Smooth muscle cell (in vitro differentiated cells): Measurements from ENCODE around the gene ZNF181. TPM values are rescaled to one million over a fixed set of nuclear protein-coding genes. Genes with fewer than 3 reads are reported as not detected.

ENCODE experiments used
- DNase-seq: peaks from one replicate; lab custom pipeline; 2025; ENCODE audit not compliant: unreplicated experiment; lab: John Stamatoyannopoulos, UW
- H2AFZ ChIP-seq: fragments of 200-600 bp; sonication (generic); 2 replicates; pipeline ENCODE4 v1.6.0; 2016; ENCODE audit warnings: antibody characterized with exemption, low read depth, mild to moderate bottlenecking
- H3F3A ChIP-seq: fragments of 200-600 bp; sonication (generic); 2 replicates; pipeline ENCODE4 v1.6.0; 2017; ENCODE audit warnings: antibody characterized with exemption, low read depth
- H3K27ac ChIP-seq: fragments of 200-600 bp; sonication (generic); 2 replicates; pipeline ENCODE4 v1.5.1; 2016; ENCODE audit warnings: low read depth, mild to moderate bottlenecking
- H3K27me3 ChIP-seq: fragments of 200-600 bp; sonication (generic); 2 replicates; pipeline ENCODE4 v1.6.1; 2016; ENCODE audit warnings: low read depth, mild to moderate bottlenecking
- H3K36me3 ChIP-seq: fragments of 200-600 bp; sonication (generic); 2 replicates; pipeline ENCODE4 v1.5.1; 2016; ENCODE audit warnings: low read depth
- H3K4me1 ChIP-seq: fragments of 200-600 bp; sonication (generic); 2 replicates; pipeline ENCODE4 v1.5.1; 2016; ENCODE audit warnings: low read depth
- H3K4me2 ChIP-seq: fragments of 200-600 bp; sonication (generic); 2 replicates; pipeline ENCODE4 v1.6.0; 2016; ENCODE audit warnings: mild to moderate bottlenecking
- H3K4me3 ChIP-seq: fragments of 200-600 bp; sonication (generic); 2 replicates; pipeline ENCODE4 v1.5.1; 2016; ENCODE audit warnings: mild to moderate bottlenecking
- H3K79me2 ChIP-seq: fragments of 200-600 bp; sonication (generic); 2 replicates; pipeline ENCODE4 v1.6.0; 2016; ENCODE audit warnings: low read depth, mild to moderate bottlenecking
- H3K9ac ChIP-seq: fragments of 200-600 bp; sonication (generic); 2 replicates; pipeline ENCODE4 v1.6.0; 2016; ENCODE audit warnings: low read depth
- H3K9me3 ChIP-seq: fragments of 200-600 bp; sonication (generic); replicated peaks from 2 replicates; pipeline ENCODE4 v1.5.1; 2016; ENCODE audit warnings: low read depth
- H4K20me1 ChIP-seq: fragments of 200-600 bp; sonication (generic); 2 replicates; pipeline ENCODE4 v1.6.0; 2016; ENCODE audit warnings: low read depth
- WGBS: methylation state at CpG from one replicate; pipeline ENCODE4 v1.1.7; 2016; ENCODE audit warnings: low lambda C conversion rate; 5-methylcytosine and 5-hydroxymethylcytosine counted together
- polyA plus RNA-seq: library from polyadenylated mRNA; unstranded; fragments of >200 nt; fragmentation: Nextera tagmentation; extraction: Ambion mirVana; gene quantifications from 2 replicates; pipeline ENCODE4 v1.2.1, GENCODE V29; 2016
- total RNA-seq: library from RNA; depleted of rRNA; stranded (reverse); fragments of >200 nt; gene quantifications from 2 replicates; pipeline ENCODE4 v1.2.3, GENCODE V29; 2014
- TF ChIP-seq, protein P1 (sequence below): fragments of 200-600 bp; sonication (generic); IDR thresholded peaks from 2 replicates; pipeline ENCODE4 v1.5.1; 2017; ENCODE audit warnings: borderline replicate concordance, mild to moderate bottlenecking, antibody characterized with exemption; ENCODE audit not compliant: insufficient read depth, poor library complexity, severe bottlenecking

ZNF181 gene
- total and polyA plus RNA-seq, 2 experiments from 2014 or later, result 4.1 to 9.7 TPM

DNA sequence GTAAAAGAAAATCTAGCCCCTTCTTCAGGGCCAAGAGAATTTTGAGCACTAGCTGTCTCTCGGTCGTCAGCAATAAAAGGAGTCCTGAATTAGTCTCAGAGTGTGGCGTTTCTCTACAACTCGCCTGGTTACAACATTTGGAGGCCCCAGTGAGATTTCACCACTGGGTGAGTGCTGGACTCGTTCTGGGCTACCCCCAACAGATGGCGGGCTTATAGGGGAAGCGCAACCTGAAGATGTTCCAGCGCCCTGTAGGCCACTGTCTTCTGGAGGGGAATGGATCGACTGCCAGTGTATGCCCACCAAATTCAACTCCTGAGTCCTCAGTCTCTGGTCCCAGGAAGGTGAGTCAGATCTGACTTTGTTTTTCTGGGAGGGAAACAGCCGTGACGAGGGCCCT is 11.7 kb upstream of the ZNF181 start:
- Histone ChIP-seq H3F3A (no peaks in the 10 kb centered on the region), H3K4me2 (no peak overlapping the region), H2AFZ (no peak overlapping the region), H3K4me1 (no peaks in the 10 kb centered on the region), H3K79me2 (no peaks in the 10 kb centered on the region), H3K9me3 (no peaks in the 10 kb centered on the region), H3K9ac (no peak overlapping the region), H4K20me1 (no peaks in the 10 kb centered on the region), H3K36me3 (no peaks in the 10 kb centered on the region), H3K27me3 (no peaks in the 10 kb centered on the region), H3K27ac (no peak overlapping the region), H3K4me3 (no peak overlapping the region)
- WGBS, result 74% methylated on average over 11 of the region's 11 CpGs
- TF ChIP-seq, protein P1, sequence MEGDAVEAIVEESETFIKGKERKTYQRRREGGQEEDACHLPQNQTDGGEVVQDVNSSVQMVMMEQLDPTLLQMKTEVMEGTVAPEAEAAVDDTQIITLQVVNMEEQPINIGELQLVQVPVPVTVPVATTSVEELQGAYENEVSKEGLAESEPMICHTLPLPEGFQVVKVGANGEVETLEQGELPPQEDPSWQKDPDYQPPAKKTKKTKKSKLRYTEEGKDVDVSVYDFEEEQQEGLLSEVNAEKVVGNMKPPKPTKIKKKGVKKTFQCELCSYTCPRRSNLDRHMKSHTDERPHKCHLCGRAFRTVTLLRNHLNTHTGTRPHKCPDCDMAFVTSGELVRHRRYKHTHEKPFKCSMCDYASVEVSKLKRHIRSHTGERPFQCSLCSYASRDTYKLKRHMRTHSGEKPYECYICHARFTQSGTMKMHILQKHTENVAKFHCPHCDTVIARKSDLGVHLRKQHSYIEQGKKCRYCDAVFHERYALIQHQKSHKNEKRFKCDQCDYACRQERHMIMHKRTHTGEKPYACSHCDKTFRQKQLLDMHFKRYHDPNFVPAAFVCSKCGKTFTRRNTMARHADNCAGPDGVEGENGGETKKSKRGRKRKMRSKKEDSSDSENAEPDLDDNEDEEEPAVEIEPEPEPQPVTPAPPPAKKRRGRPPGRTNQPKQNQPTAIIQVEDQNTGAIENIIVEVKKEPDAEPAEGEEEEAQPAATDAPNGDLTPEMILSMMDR, result no peak
- DNase-seq, result no peak

DNA sequence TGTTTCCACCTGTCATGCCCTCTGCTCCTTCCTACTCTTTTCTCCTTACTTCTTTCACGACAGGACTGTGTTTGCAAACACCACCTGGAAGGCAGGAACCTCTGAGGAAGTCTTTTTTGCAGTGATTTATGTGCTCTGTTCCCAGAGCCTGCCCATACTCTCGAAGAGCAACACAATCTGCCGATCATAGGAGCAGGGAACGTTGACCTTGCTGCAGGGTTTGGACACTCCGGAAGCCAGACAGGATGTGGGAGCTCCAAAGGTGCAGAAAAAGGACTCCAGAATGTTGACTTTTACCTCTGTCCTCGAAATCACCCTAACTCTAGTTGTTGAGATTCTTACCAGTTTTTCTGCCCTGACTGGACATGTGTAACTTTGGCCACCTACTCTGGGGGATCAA is 8.6 kb upstream of the ZNF181 start:
- Histone ChIP-seq H3K27ac (no peak overlapping the region), H4K20me1 (no peaks in the 10 kb centered on the region), H3K4me2 (no peak overlapping the region), H3K4me1 (no peaks in the 10 kb centered on the region), H3K9me3 (no peaks in the 10 kb centered on the region), H3F3A (no peaks in the 10 kb centered on the region), H3K36me3 (no peaks in the 10 kb centered on the region), H3K4me3 (no peak overlapping the region), H3K27me3 (no peaks in the 10 kb centered on the region), H2AFZ (no peak overlapping the region), H3K9ac (no peak overlapping the region), H3K79me2 (no peaks in the 10 kb centered on the region)
- no peak for DNase-seq
- TF ChIP-seq, protein P1, result no peak
- WGBS, result 68% methylated on average over 6 of the region's 6 CpGs

DNA sequence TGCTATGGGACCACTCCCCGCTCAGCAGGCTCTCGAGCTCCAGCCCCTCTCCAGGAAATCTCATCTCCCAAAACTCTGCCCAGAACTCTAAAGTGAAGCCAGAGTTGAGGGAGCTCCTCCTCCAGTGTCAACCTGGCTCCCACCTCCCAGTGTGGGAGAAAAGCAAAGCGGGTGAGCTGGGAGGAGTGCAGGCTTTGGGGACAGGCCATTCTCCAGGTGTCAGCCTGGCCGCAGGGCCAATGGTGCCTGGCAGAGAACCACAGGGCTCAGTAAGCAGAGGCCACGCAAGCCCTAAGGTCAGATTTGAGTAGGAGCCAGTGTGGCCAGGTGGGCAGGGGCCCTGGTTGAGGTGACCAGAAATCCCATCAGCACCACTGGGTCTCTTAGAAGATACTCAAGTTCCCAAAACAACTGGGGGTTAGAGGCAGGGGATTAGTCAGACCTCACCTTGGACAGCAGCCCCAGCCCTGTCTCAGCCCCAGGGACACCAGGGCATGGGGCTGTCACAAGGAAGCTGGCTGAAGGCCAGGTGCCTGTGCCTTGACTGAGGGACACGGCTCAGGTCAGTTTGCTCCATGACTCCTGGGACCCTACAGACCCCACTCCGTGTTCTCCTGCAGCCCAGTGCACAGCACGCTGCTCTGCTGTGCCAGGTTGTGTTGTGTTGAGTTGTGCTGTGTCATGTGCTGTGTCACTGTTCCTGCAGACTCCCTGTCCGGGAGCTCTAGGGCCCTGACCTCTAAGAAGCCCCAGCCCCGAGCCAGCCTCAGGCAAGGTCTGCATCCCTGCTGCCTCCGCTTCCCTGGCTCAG is 2.8 kb upstream of the ZNF181 start:
- peaks cover 4% of the 10 kb centered on the region for H3K79me2 ChIP-seq
- no peak for DNase-seq
- no peaks in the 10 kb centered on the region for H3K27me3 ChIP-seq
- H2AFZ ChIP-seq, result no peak overlapping the region
- peaks cover 5% of the 10 kb centered on the region for H3F3A ChIP-seq
- no peak overlapping the region for H3K4me2 ChIP-seq
- 93% methylated on average over 11 of the region's 11 CpGs for WGBS
- H3K27ac ChIP-seq, result no peak overlapping the region
- TF ChIP-seq, protein P1, result no peak
- H3K9ac ChIP-seq, result no peak overlapping the region
- no peak overlapping the region for H3K4me3 ChIP-seq
- H4K20me1 ChIP-seq, result no peaks in the 10 kb centered on the region
- H3K9me3 ChIP-seq, result no peaks in the 10 kb centered on the region
- peaks cover 13% of the 10 kb centered on the region for H3K4me1 ChIP-seq
- no peaks in the 10 kb centered on the region for H3K36me3 ChIP-seq

DNA sequence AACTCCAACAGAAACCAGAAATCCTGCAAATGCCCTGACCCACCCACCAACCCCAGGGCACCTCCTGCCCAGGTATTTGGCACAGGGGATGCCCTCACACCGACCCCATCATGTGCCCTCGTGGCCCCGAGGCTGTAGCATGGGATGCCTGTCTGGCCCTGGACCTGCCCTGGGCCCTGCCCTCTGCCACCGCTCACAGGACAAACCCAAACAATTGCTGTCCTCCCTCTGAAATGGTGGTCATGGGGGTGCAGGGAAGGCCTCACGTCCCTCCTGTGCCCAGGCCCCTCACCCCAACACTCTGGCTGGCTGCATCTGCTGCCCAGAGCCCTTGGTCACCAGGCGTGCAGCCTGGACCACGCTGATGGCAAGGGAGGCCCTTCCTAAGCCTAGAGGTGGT is 2.1 kb upstream of the ZNF181 start:
- Histone ChIP-seq H3K4me1 (peaks cover 13% of the 10 kb centered on the region), H4K20me1 (no peaks in the 10 kb centered on the region), H2AFZ (no peak overlapping the region), H3K27ac (no peak overlapping the region), H3K27me3 (no peaks in the 10 kb centered on the region), H3K79me2 (peaks cover 4% of the 10 kb centered on the region), H3K9ac (no peak overlapping the region), H3K4me3 (no peak overlapping the region), H3K36me3 (no peaks in the 10 kb centered on the region), H3F3A (peaks cover 5% of the 10 kb centered on the region), H3K4me2 (no peak overlapping the region), H3K9me3 (no peaks in the 10 kb centered on the region)
- DNase-seq, result no peak
- WGBS, result 86% methylated on average over 7 of the region's 7 CpGs
- TF ChIP-seq, protein P1, result no peak
